Measurements from ENCODE around the gene ATP6V1A.

GRCh38 chr3:113745756-113746547, 883 bp upstream of the ATP6V1A start, which contains the start of gene NAA50:
- TF ChIP-seq SNAI2 (CRISPR knock-in tag; IDR thresholded peaks at IDR 0.05) (no peak), CSDC2 (CRISPR knock-in tag; IDR thresholded peaks at IDR 0.05) (no peak), ZNF565 (CRISPR knock-in tag; conservative IDR thresholded peaks at IDR 0.05; ENCODE audit: low read depth) (no peak), PPARA (CRISPR knock-in tag; IDR thresholded peaks at IDR 0.05; ENCODE audit: borderline replicate concordance) (no peak), ESRRG (CRISPR knock-in tag; IDR thresholded peaks at IDR 0.05) (no peak)

Data from SK-N-SH treated with all-trans-retinoic acid at 6 μM for 48 hours (cell line).